ENCODE data around the gene EML5.

EML5 gene

GRCh38 chr14:88706425-88706824, 86.3 kb downstream of the EML5 start:
- H3K36me3 ChIP-seq (ENCODE audit: control insufficient read depth in 2 of 2, insufficient read depth in 1 of 2, low read length in 2 of 2) = no peaks in the 10 kb centered on the region
- no peak overlapping the region for H3K27ac ChIP-seq (ENCODE audit: extremely low read depth, low read depth, low read length)
- no peak for TF ChIP-seq ZNF48 (tag by site-specific recombination; IDR thresholded peaks at IDR 0.05)
- no peak for TF ChIP-seq SCRT1 (tag by site-specific recombination; IDR thresholded peaks at IDR 0.05; ENCODE audit: borderline replicate concordance)
- no peak for TF ChIP-seq BCL11A (tag by site-specific recombination; IDR thresholded peaks at IDR 0.05; ENCODE audit: low read depth)
- no peak for TF ChIP-seq ZNF341 (tag by site-specific recombination; IDR thresholded peaks at IDR 0.05; ENCODE audit: low read depth)
- no peak for TF ChIP-seq ZFP41 (tag by site-specific recombination; IDR thresholded peaks at IDR 0.05; ENCODE audit: borderline replicate concordance)
- TF ChIP-seq ZBTB20 (tag by site-specific recombination; IDR thresholded peaks at IDR 0.05) = no peak
- TF ChIP-seq ZNF837 (tag by site-specific recombination; IDR thresholded peaks at IDR 0.05) = no peak
- TF ChIP-seq ZNF560 (tag by site-specific recombination; IDR thresholded peaks at IDR 0.05; ENCODE audit: borderline replicate concordance) = no peak
- no peak for TF ChIP-seq ZBTB44 (tag by site-specific recombination; IDR thresholded peaks at IDR 0.05)
- no peak for TF ChIP-seq SP3 (tag by site-specific recombination; IDR thresholded peaks at IDR 0.05)
- no peak for TF ChIP-seq PRDM10 (tag by site-specific recombination; IDR thresholded peaks at IDR 0.05)
- TF ChIP-seq ATF2 (tag by site-specific recombination; IDR thresholded peaks at IDR 0.05; ENCODE audit: low read depth) = no peak
- no peak for TF ChIP-seq ZNF335 (tag by site-specific recombination; conservative IDR thresholded peaks at IDR 0.05)
- TF ChIP-seq ZBTB26 (tag by site-specific recombination; optimal IDR thresholded peaks at IDR 0.05) = no peak
- no peak for TF ChIP-seq ZNF214 (tag by site-specific recombination; IDR thresholded peaks at IDR 0.05; ENCODE audit: borderline replicate concordance)
- no peak for TF ChIP-seq ZNF624 (tag by site-specific recombination; IDR thresholded peaks at IDR 0.05)
- no peak for TF ChIP-seq ZNF449 (tag by site-specific recombination; IDR thresholded peaks at IDR 0.05)
- no peak for TF ChIP-seq ZNF621 (tag by site-specific recombination; IDR thresholded peaks at IDR 0.05)
- no peak for TF ChIP-seq IKZF3 (tag by site-specific recombination; IDR thresholded peaks at IDR 0.05)
- no peak for TF ChIP-seq ZNF169 (tag by site-specific recombination; IDR thresholded peaks at IDR 0.05)
- ChIA-PET CTCF (no interaction called here), POLR2A (no interaction called here)
- no peaks in the 10 kb centered on the region for H3K4me1 ChIP-seq (ENCODE audit: control insufficient read depth, insufficient read depth, low read length)
- no peaks in the 10 kb centered on the region for H3K9me3 ChIP-seq (ENCODE audit: control insufficient read depth, insufficient read depth, low read depth, low read length)
- no peak overlapping the region for H3K4me3 ChIP-seq (ENCODE audit: low read depth, low read length)

Measured in HEK293 (cell line).